Liver (tissue), 3 donors: ENCODE results near the gene YEATS2.

Source experiments
- ATF3 ChIP-seq: IDR thresholded peaks from 2 replicates; pipeline ENCODE4 v1.6.1; 2016; ENCODE audit warnings: antibody characterized with exemption
- CTCF ChIP-seq: fragments of 150-350 bp; IDR thresholded peaks from 2 replicates; pipeline ENCODE4 v1.5.1; 2017; ENCODE audit warnings: improper control_type of control experiment, low read depth, low read length; ENCODE audit not compliant: missing input control
- EGR1 ChIP-seq, 2 donors: IDR thresholded peaks; 2 replicates each; pipeline ENCODE4 v1.6.1; 2016 to 2018; ENCODE audit warnings: antibody characterized with exemption in 2 of 2, low read depth in 2 of 2
- FOXA1 ChIP-seq: IDR thresholded peaks from 2 replicates; pipeline ENCODE4 v1.6.1; 2016; ENCODE audit warnings: antibody characterized with exemption
- GABPA ChIP-seq, 2 donors: IDR thresholded peaks in 1 of 2; conservative IDR thresholded peaks in 1 of 2; 2 replicates each; pipeline ENCODE4 v1.6.1; 2016; ENCODE audit warnings: antibody characterized with exemption in 2 of 2, mild to moderate bottlenecking in 1 of 2, moderate library complexity in 1 of 2
- JUND ChIP-seq, 2 donors: IDR thresholded peaks; 2 replicates each; pipeline ENCODE4 v1.6.1; 2016; ENCODE audit warnings: antibody characterized with exemption in 2 of 2
- RAD21 ChIP-seq, 2 donors: IDR thresholded peaks; 2 replicates each; pipeline ENCODE4 v1.6.1; 2016; ENCODE audit warnings: antibody characterized with exemption in 2 of 2, mild to moderate bottlenecking in 2 of 2
- REST ChIP-seq: IDR thresholded peaks from 2 replicates; pipeline ENCODE4 v1.6.1; 2016; ENCODE audit warnings: antibody characterized with exemption, mild to moderate bottlenecking
- TAF1 ChIP-seq: conservative IDR thresholded peaks from 2 replicates; pipeline ENCODE4 v1.6.1; 2016; ENCODE audit warnings: antibody characterized with exemption, mild to moderate bottlenecking
- YY1 ChIP-seq: IDR thresholded peaks from 2 replicates; pipeline ENCODE4 v1.6.1; 2016; ENCODE audit warnings: antibody characterized with exemption, mild to moderate bottlenecking
- donor health status: healthy.
- donor health status: healthy.

GRCh38 chr3:183797996-183798395 lies 100.4 kb downstream of the YEATS2 start:
- TF ChIP-seq CTCF (no peak), GABPA (IDR thresholded peaks at IDR 0.05 in 1 of 2, conservative IDR thresholded peaks at IDR 0.05 in 1 of 2) (no peak), TAF1 (no peak), EGR1 (IDR thresholded peaks at IDR 0.05; ENCODE audit: low read depth in 2 of 2) (no peak), JUND (IDR thresholded peaks at IDR 0.05) (no peak), REST (no peak), RAD21 (IDR thresholded peaks at IDR 0.05) (no peak), YY1 (no peak), ATF3 (no peak), FOXA1 (no peak)
